Prostate gland (tissue), 2 donors: ENCODE results near the gene TMEM192.

ENCODE experiments used
- POLR2A ChIP-seq: fragments of 450-650 bp; IDR thresholded peaks from one replicate; pipeline ENCODE4 v1.6.1; 2016; ENCODE audit warnings: antibody characterized with exemption, mild to moderate bottlenecking
- POLR2AphosphoS5 ChIP-seq: sonication (generic); formaldehyde crosslinking; IDR thresholded peaks from one replicate; pipeline ENCODE4 v1.6.1; 2017; ENCODE audit warnings: antibody characterized with exemption
- TF ChIP-seq, protein P1 (sequence below), 4 experiments: fragments of 200-600 bp in 2 of 4; fragments of 450-650 bp in 2 of 4; sonication (generic) in 2 of 4; IDR thresholded peaks; 1 replicate in 3 of 4; 2 replicates in 1 of 4; pipeline ENCODE4 v1.5.1; 2016 to 2019; ENCODE audit warnings: antibody characterized with exemption in 4 of 4, mild to moderate bottlenecking in 2 of 4, moderate library complexity in 2 of 4

DNA sequence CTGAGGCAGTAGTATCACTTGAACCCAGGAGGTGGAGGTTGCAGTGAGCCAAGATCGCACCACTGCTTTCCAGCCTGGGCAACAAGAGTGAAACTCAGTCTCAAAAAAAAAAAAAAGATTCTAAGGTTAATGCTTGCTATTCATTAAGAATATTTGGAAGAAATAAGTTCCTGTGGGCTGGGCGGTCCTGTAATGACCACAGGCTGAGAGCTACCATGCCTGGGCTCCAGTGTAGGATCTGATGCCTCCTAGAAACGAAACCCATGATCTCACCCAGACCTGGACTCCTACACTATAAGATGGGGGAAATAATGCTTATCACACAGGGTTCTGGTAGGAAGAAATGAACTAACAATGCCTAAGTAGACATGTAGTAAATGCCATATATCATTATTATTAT lies 17.8 kb downstream of the TMEM192 start:
- TF ChIP-seq, protein P1, sequence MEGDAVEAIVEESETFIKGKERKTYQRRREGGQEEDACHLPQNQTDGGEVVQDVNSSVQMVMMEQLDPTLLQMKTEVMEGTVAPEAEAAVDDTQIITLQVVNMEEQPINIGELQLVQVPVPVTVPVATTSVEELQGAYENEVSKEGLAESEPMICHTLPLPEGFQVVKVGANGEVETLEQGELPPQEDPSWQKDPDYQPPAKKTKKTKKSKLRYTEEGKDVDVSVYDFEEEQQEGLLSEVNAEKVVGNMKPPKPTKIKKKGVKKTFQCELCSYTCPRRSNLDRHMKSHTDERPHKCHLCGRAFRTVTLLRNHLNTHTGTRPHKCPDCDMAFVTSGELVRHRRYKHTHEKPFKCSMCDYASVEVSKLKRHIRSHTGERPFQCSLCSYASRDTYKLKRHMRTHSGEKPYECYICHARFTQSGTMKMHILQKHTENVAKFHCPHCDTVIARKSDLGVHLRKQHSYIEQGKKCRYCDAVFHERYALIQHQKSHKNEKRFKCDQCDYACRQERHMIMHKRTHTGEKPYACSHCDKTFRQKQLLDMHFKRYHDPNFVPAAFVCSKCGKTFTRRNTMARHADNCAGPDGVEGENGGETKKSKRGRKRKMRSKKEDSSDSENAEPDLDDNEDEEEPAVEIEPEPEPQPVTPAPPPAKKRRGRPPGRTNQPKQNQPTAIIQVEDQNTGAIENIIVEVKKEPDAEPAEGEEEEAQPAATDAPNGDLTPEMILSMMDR (IDR thresholded peaks at IDR 0.05): no peak
- TF ChIP-seq POLR2A (no peak), POLR2AphosphoS5 (no peak)
